Measurements from ENCODE around the gene SLC25A23.

Gene SLC25A23

GRCh38 chr19:6465006-6465405, 5.4 kb upstream of the SLC25A23 start:
- no peaks in the 10 kb centered on the region for H3F3A ChIP-seq (ENCODE audit: low read depth)
- H3K4me1 ChIP-seq (ENCODE audit: insufficient read depth, low read length, poor library complexity, severe bottlenecking): no peaks in the 10 kb centered on the region
- no peak overlapping the region for H3K4me3 ChIP-seq (ENCODE audit: low read length, poor library complexity, severe bottlenecking)
- H3K27me3 ChIP-seq (ENCODE audit: insufficient read depth, low read length, poor library complexity, severe bottlenecking): no peaks in the 10 kb centered on the region
- H4K20me1 ChIP-seq (ENCODE audit: insufficient read depth, low read length, poor library complexity, severe bottlenecking): no peaks in the 10 kb centered on the region
- no peaks in the 10 kb centered on the region for H3K79me2 ChIP-seq (ENCODE audit: insufficient read depth, low read length)
- no peaks in the 10 kb centered on the region for H3K9me3 ChIP-seq (ENCODE audit: insufficient read depth, low read depth, low read length)
- H3K9ac ChIP-seq (ENCODE audit: low read depth, low read length, poor library complexity, severe bottlenecking): no peak overlapping the region
- no peaks in the 10 kb centered on the region for H3K9me2 ChIP-seq (replicated peaks; ENCODE audit: low read depth, low read length)
- no peak overlapping the region for H3K4me2 ChIP-seq (ENCODE audit: low read depth, low read length, poor library complexity, severe bottlenecking)
- no peak overlapping the region for H2AFZ ChIP-seq (ENCODE audit: low read length)
- TF ChIP-seq EZH2phosphoT487 (IDR thresholded peaks at IDR 0.05; ENCODE audit: borderline replicate concordance): no peak
- TF ChIP-seq CTCF (conservative IDR thresholded peaks at IDR 0.05; ENCODE audit: low read length): no peak
- no peaks in the 10 kb centered on the region for H3K36me3 ChIP-seq (ENCODE audit: insufficient read depth, low read length)

GRCh38 chr19:6464070-6464873, 4.7 kb upstream of the SLC25A23 start, which contains the start of gene CRB3:
Gene CRB3, plus strand, starts transcription at chr19:6464271. Its CDS starts 431 bp downstream, at chr19:6464702.
- Histone ChIP-seq H2AFZ (ENCODE audit: low read length) (no peak within 1 kb of the TSS), H3K4me3 (ENCODE audit: low read length, poor library complexity, severe bottlenecking) (no peak within 1 kb of the TSS), H3F3A (ENCODE audit: low read depth) (no peaks in the 10 kb centered on the region), H3K79me2 (ENCODE audit: insufficient read depth, low read length) (no peaks in the 10 kb centered on the region), H4K20me1 (ENCODE audit: insufficient read depth, low read length, poor library complexity, severe bottlenecking) (no peaks in the 10 kb centered on the region), H3K27me3 (ENCODE audit: insufficient read depth, low read length, poor library complexity, severe bottlenecking) (no peaks in the 10 kb centered on the region), H3K4me2 (ENCODE audit: low read depth, low read length, poor library complexity, severe bottlenecking) (no peak within 1 kb of the TSS), H3K9me3 (ENCODE audit: insufficient read depth, low read depth, low read length) (no peaks in the 10 kb centered on the region), H3K36me3 (ENCODE audit: insufficient read depth, low read length) (no peaks in the 10 kb centered on the region), H3K9me2 (replicated peaks; ENCODE audit: low read depth, low read length) (no peaks in the 10 kb centered on the region), H3K4me1 (ENCODE audit: insufficient read depth, low read length, poor library complexity, severe bottlenecking) (no peaks in the 10 kb centered on the region), H3K9ac (ENCODE audit: low read depth, low read length, poor library complexity, severe bottlenecking) (no peak within 1 kb of the TSS)
- TF ChIP-seq EZH2phosphoT487 (IDR thresholded peaks at IDR 0.05; ENCODE audit: borderline replicate concordance) (no peak), CTCF (conservative IDR thresholded peaks at IDR 0.05; ENCODE audit: low read length) (no peak)

DNA sequence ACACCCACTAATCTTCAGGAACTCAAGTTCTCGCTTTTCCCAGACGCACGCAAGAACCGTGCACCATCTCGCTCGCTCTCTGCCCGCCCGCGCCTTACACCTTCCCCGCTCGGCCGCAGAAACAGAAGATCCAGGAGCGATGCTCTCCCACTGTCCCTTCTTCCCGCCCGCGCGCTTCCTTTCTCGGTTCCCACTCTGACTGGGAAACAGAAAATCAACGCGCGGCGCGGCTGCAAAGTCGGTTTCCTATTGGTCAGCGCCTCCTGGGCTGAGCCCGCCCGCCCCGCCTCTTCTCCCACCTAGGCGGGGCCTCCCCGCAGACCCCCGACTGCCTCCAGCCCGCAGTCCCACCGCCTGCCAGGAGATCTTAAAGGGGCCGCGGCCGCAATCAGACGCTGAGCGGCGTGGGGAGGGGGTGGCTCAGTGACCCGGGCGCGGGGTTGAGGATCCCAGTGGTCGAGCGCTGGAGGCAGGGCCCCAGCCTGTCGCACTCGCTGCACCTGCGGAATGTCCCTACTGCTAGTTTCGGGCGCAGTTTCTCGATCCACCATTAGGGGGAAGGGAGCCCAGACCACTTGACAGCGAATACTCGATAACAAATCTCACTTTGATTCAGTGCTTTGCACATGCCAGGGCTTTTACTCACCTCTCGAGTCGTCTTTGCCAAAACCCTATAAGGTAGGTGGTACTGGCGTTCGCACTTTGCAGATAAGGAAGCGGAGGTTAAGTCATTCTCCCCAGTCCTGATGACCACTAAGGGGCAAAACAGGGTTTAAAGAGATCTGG, 700 bp upstream of the SLC25A23 start:
- Histone ChIP-seq H3K27me3 (ENCODE audit: insufficient read depth, low read length, poor library complexity, severe bottlenecking) (no peaks in the 10 kb centered on the region), H3K36me3 (ENCODE audit: insufficient read depth, low read length) (no peaks in the 10 kb centered on the region), H3K4me1 (ENCODE audit: insufficient read depth, low read length, poor library complexity, severe bottlenecking) (peaks cover 12% of the 10 kb centered on the region), H4K20me1 (ENCODE audit: insufficient read depth, low read length, poor library complexity, severe bottlenecking) (no peaks in the 10 kb centered on the region), H3F3A (ENCODE audit: low read depth) (no peaks in the 10 kb centered on the region), H3K4me3 (ENCODE audit: low read length, poor library complexity, severe bottlenecking) (peak overlapping the region; percentile 78), H2AFZ (ENCODE audit: low read length) (peak overlapping the region; percentile 96), H3K4me2 (ENCODE audit: low read depth, low read length, poor library complexity, severe bottlenecking) (peak overlapping the region; percentile 88), H3K9ac (ENCODE audit: low read depth, low read length, poor library complexity, severe bottlenecking) (peak overlapping the region; percentile 48), H3K9me2 (replicated peaks; ENCODE audit: low read depth, low read length) (no peaks in the 10 kb centered on the region), H3K79me2 (ENCODE audit: insufficient read depth, low read length) (peaks cover 5% of the 10 kb centered on the region; the same call in 1 of the 2 replicates), H3K9me3 (ENCODE audit: insufficient read depth, low read depth, low read length) (no peaks in the 10 kb centered on the region)
- TF ChIP-seq CTCF (conservative IDR thresholded peaks at IDR 0.05; ENCODE audit: low read length) (peak; percentile 63), EZH2phosphoT487 (IDR thresholded peaks at IDR 0.05; ENCODE audit: borderline replicate concordance) (no peak)
